HAP-1 (cell line): ENCODE data around the gene IGIP.

Experiments used
- DNase-seq, 2 experiments: peaks; one replicate each; pipeline ENCODE4 v3.0.0-alpha.2; 2016 to 2020; ENCODE audit warnings: low spot score in 2 of 2
- H3K27me3 ChIP-seq: fragments of 250-450 bp; sonication (Bioruptor Pico); 2 replicates; pipeline ENCODE4 v1.5.1; 2020; ENCODE audit warnings: low read depth, mild to moderate bottlenecking, moderate library complexity
- H3K36me3 ChIP-seq: fragments of 250-450 bp; sonication (Bioruptor Pico); replicated peaks from 2 replicates; pipeline ENCODE4 v1.5.1; 2020; ENCODE audit warnings: mild to moderate bottlenecking
- H3K4me1 ChIP-seq: fragments of 250-450 bp; sonication (Bioruptor Pico); 2 replicates; pipeline ENCODE4 v1.5.1; 2020; ENCODE audit warnings: mild to moderate bottlenecking
- H3K4me3 ChIP-seq: fragments of 250-450 bp; sonication (Bioruptor Pico); 2 replicates; pipeline ENCODE4 v1.5.1; 2020; ENCODE audit warnings: mild to moderate bottlenecking, moderate library complexity
- H3K9me3 ChIP-seq: fragments of 250-450 bp; sonication (Bioruptor Pico); 2 replicates; pipeline ENCODE4 v1.5.1; 2020; ENCODE audit warnings: mild to moderate bottlenecking, moderate library complexity
- in situ Hi-C: fragments of 300-500 bp; cut with MboI; formaldehyde crosslinking; loops from 3 replicates; pipeline ENCODE4 v1.14.3; 2020; ENCODE audit warnings: low sequenced_read_pairs, inconsistent platforms, mixed read lengths

IGIP gene

GRCh38 chr5:140107312-140108092 lies 18.2 kb upstream of the IGIP start:
- no peaks in the 10 kb centered on the region for H3K27me3 ChIP-seq
- H3K36me3 ChIP-seq = no peaks in the 10 kb centered on the region
- no peaks in the 10 kb centered on the region for H3K9me3 ChIP-seq
- in situ Hi-C loops = no loop called here
- peak; percentile 86 to 94 for DNase-seq
- peaks cover 31% of the 10 kb centered on the region for H3K4me1 ChIP-seq
- peak overlapping the region; percentile 54 for H3K4me3 ChIP-seq

GRCh38 chr5:140108093-140109017 lies 17.4 kb upstream of the IGIP start:
- in situ Hi-C loops = no loop called here

GRCh38 chr5:140109018-140109758 lies 16.5 kb upstream of the IGIP start:
- Histone ChIP-seq H3K4me3 (peak overlapping the region; percentile 54), H3K4me1 (peaks cover 36% of the 10 kb centered on the region), H3K36me3 (no peaks in the 10 kb centered on the region), H3K9me3 (no peaks in the 10 kb centered on the region), H3K27me3 (no peaks in the 10 kb centered on the region)
- in situ Hi-C loops = no loop called here
- DNase-seq = peak; percentile 60 to 66

More at GRCh38 chr5:140108093-140109017, 17.4 kb upstream of the IGIP start:
- Histone ChIP-seq H3K36me3 (no peaks in the 10 kb centered on the region), H3K27me3 (no peaks in the 10 kb centered on the region), H3K4me3 (peak overlapping the region; percentile 54), H3K4me1 (peaks cover 35% of the 10 kb centered on the region), H3K9me3 (no peaks in the 10 kb centered on the region)
- peak in 1 of 2 experiments; percentile 68 for DNase-seq

GRCh38 chr5:140109759-140110645 lies 15.7 kb upstream of the IGIP start:
- in situ Hi-C loops = no loop called here

GRCh38 chr5:140110646-140110957 lies 15.1 kb upstream of the IGIP start:
- in situ Hi-C loops = no loop called here
- Histone ChIP-seq H3K4me1 (peaks cover 40% of the 10 kb centered on the region), H3K36me3 (no peaks in the 10 kb centered on the region), H3K27me3 (no peaks in the 10 kb centered on the region), H3K4me3 (peak overlapping the region; percentile 12), H3K9me3 (no peaks in the 10 kb centered on the region)
- DNase-seq = no peak

More at GRCh38 chr5:140109759-140110645, 15.7 kb upstream of the IGIP start:
- Histone ChIP-seq H3K27me3 (no peaks in the 10 kb centered on the region), H3K9me3 (no peaks in the 10 kb centered on the region), H3K4me1 (peaks cover 36% of the 10 kb centered on the region), H3K36me3 (no peaks in the 10 kb centered on the region), H3K4me3 (peak overlapping the region; percentile 54)
- no peak for DNase-seq

GRCh38 chr5:140111011-140111858 lies 14.5 kb upstream of the IGIP start:
- 0 out of 2 replicates have a peak, but pooled peaks cover 2% of the 10 kb centered on the region for H3K36me3 ChIP-seq
- H3K4me1 ChIP-seq = peaks cover 47% of the 10 kb centered on the region
- H3K27me3 ChIP-seq = no peaks in the 10 kb centered on the region
- H3K9me3 ChIP-seq = no peaks in the 10 kb centered on the region
- peak overlapping the region; percentile 12 for H3K4me3 ChIP-seq
- in situ Hi-C loops = no loop called here
- peak; percentile 73 to 78 for DNase-seq

GRCh38 chr5:140111859-140112551 lies 13.7 kb upstream of the IGIP start:
- in situ Hi-C loops = no loop called here
- Histone ChIP-seq H3K9me3 (no peaks in the 10 kb centered on the region), H3K4me1 (peaks cover 53% of the 10 kb centered on the region), H3K27me3 (no peaks in the 10 kb centered on the region), H3K36me3 (0 out of 2 replicates have a peak, but pooled peaks cover 5% of the 10 kb centered on the region), H3K4me3 (no peak overlapping the region)
- no peak for DNase-seq

- no peak for DNase-seq
- in situ Hi-C loops = no loop called here
- Histone ChIP-seq H3K9me3 (no peaks in the 10 kb centered on the region), H3K4me1 (peaks cover 58% of the 10 kb centered on the region), H3K36me3 (0 out of 2 replicates have a peak, but pooled peaks cover 6% of the 10 kb centered on the region), H3K4me3 (peak overlapping the region; percentile 69), H3K27me3 (no peaks in the 10 kb centered on the region)
Measured at GRCh38 chr5:140112685-140113179, 13.0 kb upstream of the IGIP start.

GRCh38 chr5:140113180-140113698 lies 12.5 kb upstream of the IGIP start:
- Histone ChIP-seq H3K9me3 (no peaks in the 10 kb centered on the region), H3K4me1 (peaks cover 63% of the 10 kb centered on the region), H3K4me3 (peak overlapping the region; percentile 69), H3K27me3 (no peaks in the 10 kb centered on the region), H3K36me3 (0 out of 2 replicates have a peak, but pooled peaks cover 6% of the 10 kb centered on the region)
- in situ Hi-C loops = no loop called here
- peak in 1 of 2 experiments; percentile 59 for DNase-seq

GRCh38 chr5:140113699-140114263 lies 12.0 kb upstream of the IGIP start, which contains the start of gene PURA:
PURA (plus strand) TSS chr5:140114109; CDS start chr5:140114182, 73 bp downstream.
- DNase-seq = peak; percentile 92 to 98
- Histone ChIP-seq H3K27me3 (no peaks in the 10 kb centered on the region), H3K9me3 (no peaks in the 10 kb centered on the region), H3K4me1 (peaks cover 68% of the 10 kb centered on the region), H3K36me3 (0 out of 2 replicates have a peak, but pooled peaks cover 6% of the 10 kb centered on the region), H3K4me3 (peak within 1 kb of the TSS; percentile 69)
- in situ Hi-C loops = no loop called here
